OCI-LY3 (cell line): ENCODE results near the gene PRCP.

Experiments
- H2AFZ ChIP-seq: fragments of 200-600, 300-600 bp; shearing (Covaris generic); 2 replicates; pipeline ENCODE4 v1.6.0; 2014; ENCODE audit warnings: antibody characterized with exemption, low read depth, low read length
- H3K27ac ChIP-seq: fragments of 200-600, 300-600 bp; sonication (generic); 2 replicates; pipeline ENCODE4 v1.5.1; 2014; ENCODE audit warnings: mild to moderate bottlenecking, low read length, moderate library complexity, mixed read lengths
- H3K27me3 ChIP-seq: fragments of 200-600, 300-600 bp; sonication (generic); 2 replicates; pipeline ENCODE4 v1.6.1; 2014; ENCODE audit warnings: low read depth, low read length, mixed read lengths
- H3K36me3 ChIP-seq: fragments of 200-600, 300-600 bp; sonication (generic); replicated peaks from 2 replicates; pipeline ENCODE3; 2014; ENCODE audit warnings: low read depth, low read length, mixed read lengths
- H3K4me1 ChIP-seq: fragments of 300-600, 200-600 bp; sonication (generic); 2 replicates; pipeline ENCODE4 v1.6.1; 2014; ENCODE audit warnings: low read length, mixed read lengths
- H3K4me2 ChIP-seq: fragments of 200-600, 300-600 bp; sonication (generic); 2 replicates; pipeline ENCODE4 v1.6.1; 2014; ENCODE audit warnings: low read length, mixed read lengths
- H3K4me3 ChIP-seq: fragments of 300-600, 200-600 bp; sonication (generic); 2 replicates; pipeline ENCODE4 v1.5.1; 2014; ENCODE audit warnings: antibody characterized with exemption, mild to moderate bottlenecking, low read length, moderate library complexity
- H3K79me2 ChIP-seq: fragments of 300-600, 200-600 bp; shearing (Covaris generic); 2 replicates; pipeline ENCODE4 v1.6.1; 2014; ENCODE audit warnings: mild to moderate bottlenecking, low read length, mixed read lengths
- H3K9ac ChIP-seq: fragments of 300-600, 200-600 bp; shearing (Covaris generic); 2 replicates; pipeline ENCODE4 v1.6.0; 2014; ENCODE audit warnings: mild to moderate bottlenecking, low read length, moderate library complexity
- H3K9me3 ChIP-seq: fragments of 200-600, 300-600 bp; shearing (Covaris generic); 2 replicates; pipeline ENCODE4 v1.6.1; 2014; ENCODE audit warnings: low read length, mixed read lengths; ENCODE audit not compliant: insufficient read depth
- H4K20me1 ChIP-seq: fragments of 200-600, 300-600 bp; sonication (generic); 2 replicates; pipeline ENCODE4 v1.6.1; 2016; ENCODE audit warnings: low read length, mixed read lengths; ENCODE audit not compliant: insufficient read depth
- CTCF ChIP-seq: fragments of 200-600, 300-600 bp; sonication (generic); IDR thresholded peaks from 2 replicates; pipeline ENCODE4 v1.5.1; 2014; ENCODE audit warnings: antibody characterized with exemption, low read length, low read depth
- EZH2phosphoT487 ChIP-seq: fragments of 200-600 bp; shearing (Covaris generic); IDR thresholded peaks from 2 replicates; pipeline ENCODE4 v1.6.1; 2018; ENCODE audit warnings: antibody characterized with exemption, mixed run types, low read depth

PRCP gene

GRCh38 chr11:82810738-82811137 lies 89.5 kb downstream of the PRCP start:
- H3K4me3 ChIP-seq, result no peak overlapping the region
- H3K9me3 ChIP-seq, result no peaks in the 10 kb centered on the region
- H3K4me1 ChIP-seq, result no peaks in the 10 kb centered on the region
- no peak for TF ChIP-seq CTCF
- TF ChIP-seq EZH2phosphoT487, result no peak
- no peak overlapping the region for H3K9ac ChIP-seq
- no peak overlapping the region for H3K4me2 ChIP-seq
- H3K27ac ChIP-seq, result no peak overlapping the region
- H3K36me3 ChIP-seq, result no peaks in the 10 kb centered on the region
- H4K20me1 ChIP-seq, result no peaks in the 10 kb centered on the region
- H2AFZ ChIP-seq, result no peak overlapping the region
- no peaks in the 10 kb centered on the region for H3K79me2 ChIP-seq
- H3K27me3 ChIP-seq, result peaks cover 24% of the 10 kb centered on the region

GRCh38 chr11:82810326-82810725 lies 89.9 kb downstream of the PRCP start:
- H3K36me3 ChIP-seq, result no peaks in the 10 kb centered on the region
- TF ChIP-seq CTCF (no peak), EZH2phosphoT487 (no peak)
- no peak overlapping the region for H3K9ac ChIP-seq
- H2AFZ ChIP-seq, result no peak overlapping the region
- no peaks in the 10 kb centered on the region for H4K20me1 ChIP-seq
- no peaks in the 10 kb centered on the region for H3K4me1 ChIP-seq
- no peak overlapping the region for H3K27ac ChIP-seq
- no peak overlapping the region for H3K4me2 ChIP-seq
- no peak overlapping the region for H3K4me3 ChIP-seq
- peaks cover 24% of the 10 kb centered on the region for H3K27me3 ChIP-seq
- no peaks in the 10 kb centered on the region for H3K79me2 ChIP-seq
- no peaks in the 10 kb centered on the region for H3K9me3 ChIP-seq

- no peaks in the 10 kb centered on the region for H3K36me3 ChIP-seq
These were observed 92.6 kb downstream of the PRCP start for GRCh38 chr11:82807646-82808045.

GRCh38 chr11:82802710-82803109 lies 97.5 kb downstream of the PRCP start:
- H2AFZ ChIP-seq, result no peak overlapping the region

More at GRCh38 chr11:82807646-82808045, 92.6 kb downstream of the PRCP start:
- Histone ChIP-seq H3K4me1 (no peaks in the 10 kb centered on the region), H3K9me3 (no peaks in the 10 kb centered on the region), H3K27me3 (peaks cover 24% of the 10 kb centered on the region), H4K20me1 (no peaks in the 10 kb centered on the region), H2AFZ (no peak overlapping the region), H3K79me2 (no peaks in the 10 kb centered on the region), H3K4me2 (no peak overlapping the region), H3K27ac (no peak overlapping the region), H3K9ac (no peak overlapping the region), H3K4me3 (no peak overlapping the region)
- TF ChIP-seq EZH2phosphoT487 (no peak), CTCF (no peak)

More at GRCh38 chr11:82802710-82803109, 97.5 kb downstream of the PRCP start:
- Histone ChIP-seq H4K20me1 (no peaks in the 10 kb centered on the region), H3K27me3 (peaks cover 19% of the 10 kb centered on the region), H3K27ac (no peak overlapping the region), H3K9ac (no peak overlapping the region), H3K79me2 (no peaks in the 10 kb centered on the region), H3K9me3 (no peaks in the 10 kb centered on the region), H3K4me2 (no peak overlapping the region), H3K4me3 (no peak overlapping the region), H3K4me1 (no peaks in the 10 kb centered on the region), H3K36me3 (no peaks in the 10 kb centered on the region)
- TF ChIP-seq EZH2phosphoT487 (no peak), CTCF (no peak)
